ENCODE data around the gene TMEM63C.

DNA sequence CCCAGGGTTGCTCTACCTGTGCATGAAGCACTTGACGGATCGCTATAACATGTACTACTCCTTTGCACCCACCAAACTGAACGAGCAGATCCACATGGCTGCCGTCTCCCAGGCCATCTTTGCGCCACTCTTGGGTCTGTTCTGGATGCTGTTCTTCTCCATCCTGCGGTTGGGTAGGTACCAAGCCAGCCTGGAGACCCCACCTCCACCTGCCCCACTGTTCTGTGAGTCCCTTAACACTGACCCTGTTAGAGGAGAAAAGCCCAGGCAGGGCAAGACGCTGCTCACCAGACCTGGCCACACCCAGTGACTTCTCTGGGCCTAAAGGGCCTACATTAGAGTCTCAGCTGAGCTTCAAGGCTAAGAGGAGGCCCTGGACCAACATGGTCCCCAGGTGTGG is 67.7 kb downstream of the TMEM63C start:
- TF ChIP-seq, protein P1, sequence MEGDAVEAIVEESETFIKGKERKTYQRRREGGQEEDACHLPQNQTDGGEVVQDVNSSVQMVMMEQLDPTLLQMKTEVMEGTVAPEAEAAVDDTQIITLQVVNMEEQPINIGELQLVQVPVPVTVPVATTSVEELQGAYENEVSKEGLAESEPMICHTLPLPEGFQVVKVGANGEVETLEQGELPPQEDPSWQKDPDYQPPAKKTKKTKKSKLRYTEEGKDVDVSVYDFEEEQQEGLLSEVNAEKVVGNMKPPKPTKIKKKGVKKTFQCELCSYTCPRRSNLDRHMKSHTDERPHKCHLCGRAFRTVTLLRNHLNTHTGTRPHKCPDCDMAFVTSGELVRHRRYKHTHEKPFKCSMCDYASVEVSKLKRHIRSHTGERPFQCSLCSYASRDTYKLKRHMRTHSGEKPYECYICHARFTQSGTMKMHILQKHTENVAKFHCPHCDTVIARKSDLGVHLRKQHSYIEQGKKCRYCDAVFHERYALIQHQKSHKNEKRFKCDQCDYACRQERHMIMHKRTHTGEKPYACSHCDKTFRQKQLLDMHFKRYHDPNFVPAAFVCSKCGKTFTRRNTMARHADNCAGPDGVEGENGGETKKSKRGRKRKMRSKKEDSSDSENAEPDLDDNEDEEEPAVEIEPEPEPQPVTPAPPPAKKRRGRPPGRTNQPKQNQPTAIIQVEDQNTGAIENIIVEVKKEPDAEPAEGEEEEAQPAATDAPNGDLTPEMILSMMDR (IDR thresholded peaks at IDR 0.05; ENCODE audit: extremely low read depth in 1 of 2, insufficient read depth in 1 of 2, low read depth in 1 of 2, low read length in 2 of 2): no peak
- TF ChIP-seq JUN (IDR thresholded peaks at IDR 0.05; ENCODE audit: borderline replicate concordance, insufficient read depth, insufficient read length, low read depth): no peak
- no peak for TF ChIP-seq GATA2 (IDR thresholded peaks at IDR 0.05; ENCODE audit: insufficient read depth, insufficient read length, low read depth, low read length)
- TF ChIP-seq POLR2A (IDR thresholded peaks at IDR 0.05; ENCODE audit: low read depth, low read length): no peak
- TF ChIP-seq EZH2 (IDR thresholded peaks at IDR 0.05; ENCODE audit: borderline replicate concordance, low read depth, low read length, severe bottlenecking): no peak
